CD8-positive, alpha-beta memory T cell (primary cell): ENCODE measurements around the gene CD247. TPM values are rescaled to one million over a fixed set of nuclear protein-coding genes. Genes with fewer than 3 reads are reported as not detected.

ENCODE experiments used
- CTCF ChIA-PET: fragments of 350-600 bp; sonication (Branson Sonifier 250); formaldehyde crosslinking; loops from one replicate; lab custom pipeline; 2021; ENCODE audit warnings: antibody characterized with exemption; lab: Charles Lee
- POLR2A ChIA-PET: fragments of 350-600 bp; sonication (Branson Sonifier 250); formaldehyde crosslinking; loops from one replicate; lab custom pipeline; 2021; ENCODE audit warnings: antibody characterized with exemption; lab: Charles Lee
- DNase-seq, 5 donors: peaks; one replicate each; pipeline versions ENCODE4 v3.0.0 to v3.0.0-alpha.2; 2020 to 2022; ENCODE audit warnings: mixed read lengths in 1 of 5
- H3K27ac ChIP-seq: one replicate; pipeline ENCODE4 v1.7.0; 2013; ENCODE audit warnings: low read depth, mild to moderate bottlenecking, low read length, moderate library complexity
- H3K27me3 ChIP-seq: 2 replicates; pipeline ENCODE4 v1.7.0; 2013; ENCODE audit warnings: low read length, mild to moderate bottlenecking; ENCODE audit not compliant: insufficient read depth, poor library complexity, severe bottlenecking
- H3K36me3 ChIP-seq: 2 replicates; pipeline ENCODE4 v1.7.0; 2013; ENCODE audit warnings: mild to moderate bottlenecking, low read length, moderate library complexity; ENCODE audit not compliant: insufficient read depth
- H3K4me1 ChIP-seq: 2 replicates; pipeline ENCODE4 v1.7.0; 2013; ENCODE audit warnings: mild to moderate bottlenecking, low read length, moderate library complexity; ENCODE audit not compliant: insufficient read depth
- H3K4me3 ChIP-seq: 2 replicates; pipeline ENCODE4 v1.7.0; 2013; ENCODE audit warnings: mild to moderate bottlenecking, low read length
- H3K9me3 ChIP-seq: 2 replicates; pipeline ENCODE4 v1.7.0; 2013; ENCODE audit warnings: mild to moderate bottlenecking, low read length
- H3K27ac Mint-ChIP-seq, 8 donors: one replicate each; pipeline ENCODE4 v1.8.0; 2020 to 2021; ENCODE audit warnings: mixed read lengths in 8 of 8, mild to moderate bottlenecking in 6 of 8, inconsistent platforms in 3 of 8, moderate library complexity in 3 of 8
- H3K27me3 Mint-ChIP-seq, 2 donors: one replicate each; pipeline ENCODE4 v1.8.0; 2020 to 2021; ENCODE audit warnings: mixed read lengths in 2 of 2, mild to moderate bottlenecking in 1 of 2, moderate library complexity in 1 of 2
- H3K36me3 Mint-ChIP-seq, 3 donors: one replicate each; pipeline ENCODE4 v1.8.0; 2020 to 2021; ENCODE audit warnings: mixed read lengths in 3 of 3, inconsistent platforms in 1 of 3, mild to moderate bottlenecking in 1 of 3
- H3K4me1 Mint-ChIP-seq, 3 donors: one replicate each; pipeline ENCODE4 v1.8.0; 2020 to 2021; ENCODE audit warnings: mixed read lengths in 3 of 3, inconsistent platforms in 1 of 3, mild to moderate bottlenecking in 1 of 3
- H3K4me3 Mint-ChIP-seq, 7 donors: one replicate each; pipeline ENCODE4 v1.8.0; 2020 to 2021; ENCODE audit warnings: mixed read lengths in 7 of 7, mild to moderate bottlenecking in 6 of 7, moderate library complexity in 4 of 7, inconsistent platforms in 2 of 7
- H3K9me3 Mint-ChIP-seq, 5 donors: one replicate each; pipeline ENCODE4 v1.8.0; 2020 to 2022; ENCODE audit warnings: mixed read lengths in 5 of 5, mild to moderate bottlenecking in 3 of 5, moderate library complexity in 2 of 5, inconsistent platforms in 1 of 5
- polyA plus RNA-seq: library from polyadenylated mRNA; unstranded; fragments of 300-500 nt; fragmentation: Illumina TruSeq; gene quantifications from one replicate; pipeline ENCODE4 v1.2.3, GENCODE V29; 2021
- total RNA-seq, 2 experiments: library from RNA; stranded (reverse); gene quantifications; one replicate each; pipeline ENCODE4 v1.2.3, GENCODE V29; 2021

CD247 gene
- total and polyA plus RNA-seq, 3 experiments from 2014 or later: 130 to 395 (median 133) TPM

GRCh38 chr1:167450843-167451242, 67.5 kb downstream of the CD247 start:
- no peak overlapping the region for H3K27ac ChIP-seq
- CTCF ChIA-PET: interaction anchor here (1.1 to 1.7 kb wide), 7 partner anchors 13 to 89 kb away, joined by 3 to 6 read pairs (median 3); no protein-coding TSS in a partner anchor
- H3K4me1 ChIP-seq: peaks cover 78% of the 10 kb centered on the region
- Mint-ChIP-seq H3K27me3 (peaks cover 0 to 2% of the 10 kb centered on the region in 2 donors), H3K4me1 (peaks cover 64 to 85% (median 75%) of the 10 kb centered on the region in 3 donors), H3K27ac (peak overlapping the region; percentile 84 to 99 (median 96)), H3K36me3 (peaks cover 0 to 20% (median 0%) of the 10 kb centered on the region in 3 donors), H3K9me3 (no peaks in the 10 kb centered on the region), H3K4me3 (peak overlapping the region; percentile 44 to 90 (median 84))
- H3K36me3 ChIP-seq: no peaks in the 10 kb centered on the region
- peak in 1 of 5 donors; percentile 54 for DNase-seq
- H3K9me3 ChIP-seq: no peaks in the 10 kb centered on the region
- no peaks in the 10 kb centered on the region for H3K27me3 ChIP-seq
- peak overlapping the region; percentile 4 for H3K4me3 ChIP-seq
- POLR2A ChIA-PET: interaction anchor here (0.7 to 1.2 kb wide), 2 partner anchors 36 to 66 kb away, joined by 4 to 6 read pairs; partner anchors contain the start of gene CD247

GRCh38 chr1:167447521-167448136, 70.7 kb downstream of the CD247 start:
- Histone ChIP-seq H3K27me3 (no peaks in the 10 kb centered on the region), H3K27ac (peak overlapping the region; percentile 59), H3K4me1 (peaks cover 79% of the 10 kb centered on the region), H3K36me3 (peaks cover 13% of the 10 kb centered on the region), H3K9me3 (no peaks in the 10 kb centered on the region), H3K4me3 (peak overlapping the region; percentile 54)
- Mint-ChIP-seq H3K4me3 (peak overlapping the region; percentile 22 to 92 (median 83)), H3K27me3 (peaks cover 0 to 2% of the 10 kb centered on the region in 2 donors), H3K9me3 (no peaks in the 10 kb centered on the region), H3K36me3 (peaks cover 0 to 43% (median 3%) of the 10 kb centered on the region in 3 donors), H3K4me1 (peaks cover 78 to 93% (median 86%) of the 10 kb centered on the region in 3 donors), H3K27ac (peak overlapping the region; percentile 81 to 99 (median 96))
- ChIA-PET CTCF (interaction anchor here (0.7 to 2.8 kb wide), 10 partner anchors 10 to 228 kb away, joined by 3 to 19 read pairs (median 4); partner anchors contain the start of genes CD247 and POU2F1), POLR2A (interaction anchor here (0.5 to 2.8 kb wide), 16 partner anchors 8 to 537 kb away, joined by 3 to 27 read pairs (median 6); partner anchors contain the start of genes CD247 and POU2F1)
- DNase-seq: peak; percentile 52 to 81 (median 71)

- no peak for DNase-seq
- CTCF ChIA-PET: interaction anchor here (0.7 to 2.8 kb wide), 8 partner anchors 9 to 227 kb away, joined by 3 to 19 read pairs (median 5); partner anchors contain the start of genes CD247 and POU2F1
These were observed 71.4 kb downstream of the CD247 start for GRCh38 chr1:167446966-167447365.

GRCh38 chr1:167443757-167444156, 74.6 kb downstream of the CD247 start:
- DNase-seq: no peak
- Histone ChIP-seq H3K36me3 (peaks cover 32% of the 10 kb centered on the region), H3K4me1 (peaks cover 82% of the 10 kb centered on the region), H3K9me3 (no peaks in the 10 kb centered on the region), H3K27ac (no peak overlapping the region), H3K27me3 (no peaks in the 10 kb centered on the region), H3K4me3 (no peak overlapping the region)
- Mint-ChIP-seq H3K27me3 (peaks cover 0 to 2% of the 10 kb centered on the region in 2 donors), H3K36me3 (peaks cover 0 to 69% (median 11%) of the 10 kb centered on the region in 3 donors), H3K27ac (peak overlapping the region in 7 of 8 donors; percentile 59 to 92 (median 80)), H3K4me3 (peak overlapping the region in 1 of 7 donors; percentile 36), H3K9me3 (no peaks in the 10 kb centered on the region), H3K4me1 (peaks cover 82 to 91% (median 91%) of the 10 kb centered on the region in 3 donors)
- ChIA-PET CTCF (interaction anchor here (0.8 to 1.8 kb wide), 5 partner anchors 31 to 176 kb away, joined by 3 to 8 read pairs (median 3); no protein-coding TSS in a partner anchor), POLR2A (interaction anchor here (1.0 to 1.1 kb wide), 2 partner anchors 71 to 73 kb away, joined by 3 read pairs; no protein-coding TSS in a partner anchor)

More at GRCh38 chr1:167446966-167447365, 71.4 kb downstream of the CD247 start:
- Mint-ChIP-seq H3K4me1 (peaks cover 78 to 93% (median 86%) of the 10 kb centered on the region in 3 donors), H3K27ac (peak overlapping the region; percentile 81 to 99 (median 96)), H3K36me3 (peaks cover 0 to 44% (median 3%) of the 10 kb centered on the region in 3 donors), H3K4me3 (peak overlapping the region; percentile 20 to 92 (median 83)), H3K9me3 (no peaks in the 10 kb centered on the region), H3K27me3 (peaks cover 0 to 2% of the 10 kb centered on the region in 2 donors)
- POLR2A ChIA-PET: interaction anchor here (0.5 to 2.8 kb wide), 14 partner anchors 8 to 537 kb away, joined by 3 to 27 read pairs (median 6); partner anchors contain the start of genes CD247 and POU2F1
- peak overlapping the region; percentile 59 for H3K27ac ChIP-seq
- no peaks in the 10 kb centered on the region for H3K27me3 ChIP-seq
- peaks cover 79% of the 10 kb centered on the region for H3K4me1 ChIP-seq
- peak overlapping the region; percentile 54 for H3K4me3 ChIP-seq
- H3K9me3 ChIP-seq: no peaks in the 10 kb centered on the region
- H3K36me3 ChIP-seq: peaks cover 13% of the 10 kb centered on the region

GRCh38 chr1:167442854-167443565, 75.3 kb downstream of the CD247 start:
- H3K36me3 ChIP-seq: peaks cover 40% of the 10 kb centered on the region
- peak overlapping the region in 2 of 7 donors; percentile 28 to 73 for H3K4me3 Mint-ChIP-seq
- POLR2A ChIA-PET: interaction anchor here (1.0 to 1.1 kb wide), 2 partner anchors 73 to 223 kb away, joined by 3 read pairs; no protein-coding TSS in a partner anchor

GRCh38 chr1:167442142-167442848, 76.0 kb downstream of the CD247 start:
- peak; percentile 74 to 83 (median 78) for DNase-seq
- H3K27ac Mint-ChIP-seq: peak overlapping the region; percentile 62 to 95 (median 84)
- Histone ChIP-seq H3K9me3 (no peaks in the 10 kb centered on the region), H3K27ac (no peak overlapping the region), H3K4me1 (peaks cover 81% of the 10 kb centered on the region), H3K4me3 (no peak overlapping the region), H3K27me3 (no peaks in the 10 kb centered on the region), H3K36me3 (peaks cover 43% of the 10 kb centered on the region)
- H3K27me3 Mint-ChIP-seq: peaks cover 0 to 2% of the 10 kb centered on the region in 2 donors
- ChIA-PET POLR2A (interaction anchor here (1.0 kb wide), 1 partner anchor 222 kb away, joined by 3 read pairs; no protein-coding TSS in a partner anchor), CTCF (interaction anchor here (0.6 to 2.5 kb wide), 9 partner anchors 11 to 88 kb away, joined by 3 to 8 read pairs (median 4); no protein-coding TSS in a partner anchor)
- H3K4me1 Mint-ChIP-seq: peaks cover 82 to 91% (median 91%) of the 10 kb centered on the region in 3 donors
- peaks cover 0 to 79% (median 11%) of the 10 kb centered on the region in 3 donors for H3K36me3 Mint-ChIP-seq
- H3K9me3 Mint-ChIP-seq: no peaks in the 10 kb centered on the region
- peak overlapping the region in 6 of 7 donors; percentile 1 to 73 (median 9) for H3K4me3 Mint-ChIP-seq

More at GRCh38 chr1:167442854-167443565, 75.3 kb downstream of the CD247 start:
- Mint-ChIP-seq H3K4me1 (peaks cover 82 to 91% (median 91%) of the 10 kb centered on the region in 3 donors), H3K27ac (peak overlapping the region; percentile 62 to 95 (median 84)), H3K36me3 (peaks cover 0 to 76% (median 11%) of the 10 kb centered on the region in 3 donors), H3K27me3 (peaks cover 0 to 2% of the 10 kb centered on the region in 2 donors), H3K9me3 (no peaks in the 10 kb centered on the region)
- Histone ChIP-seq H3K27ac (no peak overlapping the region), H3K9me3 (no peaks in the 10 kb centered on the region), H3K4me1 (peaks cover 82% of the 10 kb centered on the region), H3K4me3 (no peak overlapping the region), H3K27me3 (no peaks in the 10 kb centered on the region)
- DNase-seq: no peak
- CTCF ChIA-PET: interaction anchor here (0.6 to 2.5 kb wide), 8 partner anchors 11 to 175 kb away, joined by 3 to 8 read pairs (median 4); no protein-coding TSS in a partner anchor
